ENCODE results near the gene RFTN1.
A peak's percentile ranks its signal among the peaks of the same experiment; 100 is the strongest.

Gene RFTN1

GRCh38 chr3:16481546-16481897 is 32.0 kb downstream of the RFTN1 start:
- TF ChIP-seq ZNF274 (IDR thresholded peaks at IDR 0.05; ENCODE audit: low read depth, low read length) = no peak
- H3K4me3 ChIP-seq (ENCODE audit: low read length) = peak overlapping the region; percentile 35; the same call in 1 of the 2 replicates

DNA sequence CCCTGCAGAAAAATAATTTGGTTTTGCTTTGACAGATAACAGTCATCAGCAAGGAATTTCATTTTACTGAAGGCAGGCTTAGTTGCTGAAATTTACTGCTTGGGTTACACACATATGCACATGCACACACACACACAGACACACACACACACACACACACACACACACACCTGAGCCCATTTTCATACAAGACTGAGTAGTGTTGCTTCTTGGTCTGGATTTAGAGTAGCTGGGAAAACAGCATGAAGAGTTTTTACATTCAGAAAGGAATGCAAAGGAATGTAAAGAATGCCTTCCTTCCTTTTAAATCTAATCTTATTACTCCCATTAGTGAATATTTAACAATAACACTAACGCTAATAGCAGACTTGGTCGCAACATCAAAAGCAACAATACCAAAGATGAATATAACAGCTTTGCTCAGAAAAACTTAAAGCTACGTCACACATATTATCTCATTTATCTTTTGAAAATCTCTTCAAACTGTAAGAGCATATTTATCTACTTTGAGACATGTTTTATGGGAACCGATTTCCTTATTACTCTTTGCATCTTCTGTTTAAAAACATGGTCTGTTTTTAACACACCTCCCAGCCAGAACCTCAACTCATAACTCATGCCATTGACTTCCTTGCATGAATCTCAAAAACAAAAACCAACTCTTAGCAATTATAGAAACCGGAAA is 32.5 kb downstream of the RFTN1 start:
- H3K4me3 ChIP-seq (ENCODE audit: low read length) = no peak overlapping the region
- no peak for TF ChIP-seq ZNF274 (IDR thresholded peaks at IDR 0.05; ENCODE audit: low read depth, low read length)

GRCh38 chr3:16478516-16478915 is 35.0 kb downstream of the RFTN1 start:
- H3K4me3 ChIP-seq (ENCODE audit: low read length) = no peak overlapping the region
- no peak for TF ChIP-seq ZNF274 (IDR thresholded peaks at IDR 0.05; ENCODE audit: low read depth, low read length)

DNA sequence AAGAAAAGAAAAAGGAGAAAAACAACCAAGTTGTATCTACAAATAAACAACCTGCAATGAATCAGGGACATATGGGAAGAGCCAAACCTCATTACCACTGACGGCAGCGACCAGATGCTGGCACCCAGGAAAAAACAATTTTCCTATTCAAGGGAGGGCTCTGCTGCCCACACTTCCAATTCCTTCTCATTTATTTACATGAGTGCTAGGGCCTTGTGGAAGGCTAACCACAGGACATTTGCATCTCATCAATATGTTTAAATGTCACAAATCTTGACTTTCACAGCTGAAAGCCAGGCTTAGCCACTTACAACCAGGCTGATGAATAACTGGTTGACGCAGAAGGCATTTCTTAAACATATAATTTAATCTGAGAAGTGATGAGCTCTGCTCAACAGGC is 36.0 kb downstream of the RFTN1 start:
- no peak overlapping the region for H3K4me3 ChIP-seq (ENCODE audit: low read length)
- no peak for TF ChIP-seq ZNF274 (IDR thresholded peaks at IDR 0.05; ENCODE audit: low read depth, low read length)

DNA sequence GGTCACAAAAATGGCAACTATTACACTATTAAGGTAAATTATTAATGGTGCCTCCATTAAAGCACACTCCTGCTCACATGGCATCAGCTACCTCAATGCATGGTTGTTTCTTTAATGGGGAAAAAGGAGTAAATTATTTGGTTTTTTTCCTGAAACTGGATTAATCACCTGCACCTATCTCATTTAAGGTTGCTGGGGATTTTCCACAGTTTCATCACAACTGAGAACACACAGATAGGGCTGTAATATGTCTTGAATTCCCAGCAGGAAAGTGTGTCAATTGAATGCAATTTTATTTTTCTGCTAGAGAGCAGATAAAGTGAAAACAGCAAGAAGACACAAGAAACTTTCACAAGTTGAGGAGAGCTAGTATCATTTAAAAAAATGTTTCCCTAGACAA is 36.4 kb downstream of the RFTN1 start:
- TF ChIP-seq ZNF274 (IDR thresholded peaks at IDR 0.05; ENCODE audit: low read depth, low read length) = no peak
- no peak overlapping the region for H3K4me3 ChIP-seq (ENCODE audit: low read length)

DNA sequence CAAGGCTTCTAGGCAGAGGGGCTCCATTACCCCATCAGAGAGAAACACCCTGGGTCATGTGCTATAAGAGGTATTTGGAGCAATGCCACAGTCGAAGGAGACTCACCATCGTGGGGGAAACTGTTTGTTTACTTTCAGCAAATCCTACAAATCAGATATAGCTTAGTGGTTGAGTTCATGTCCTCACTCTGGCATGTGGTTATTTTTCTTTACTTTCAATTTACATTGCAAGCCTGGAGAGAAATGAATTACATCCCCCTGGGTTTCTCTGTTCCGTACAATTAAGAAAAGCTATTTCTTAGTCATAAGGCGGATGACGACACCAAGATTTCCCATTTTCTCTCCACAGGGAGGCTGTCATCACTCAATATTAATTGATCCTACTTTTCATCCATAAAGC is 36.9 kb downstream of the RFTN1 start:
- no peak overlapping the region for H3K4me3 ChIP-seq (ENCODE audit: low read length)
- no peak for TF ChIP-seq ZNF274 (IDR thresholded peaks at IDR 0.05; ENCODE audit: low read depth, low read length)

GRCh38 chr3:16475766-16476165 is 37.7 kb downstream of the RFTN1 start:
- H3K4me3 ChIP-seq (ENCODE audit: low read length) = no peak overlapping the region
- TF ChIP-seq ZNF274 (IDR thresholded peaks at IDR 0.05; ENCODE audit: low read depth, low read length) = no peak

DNA sequence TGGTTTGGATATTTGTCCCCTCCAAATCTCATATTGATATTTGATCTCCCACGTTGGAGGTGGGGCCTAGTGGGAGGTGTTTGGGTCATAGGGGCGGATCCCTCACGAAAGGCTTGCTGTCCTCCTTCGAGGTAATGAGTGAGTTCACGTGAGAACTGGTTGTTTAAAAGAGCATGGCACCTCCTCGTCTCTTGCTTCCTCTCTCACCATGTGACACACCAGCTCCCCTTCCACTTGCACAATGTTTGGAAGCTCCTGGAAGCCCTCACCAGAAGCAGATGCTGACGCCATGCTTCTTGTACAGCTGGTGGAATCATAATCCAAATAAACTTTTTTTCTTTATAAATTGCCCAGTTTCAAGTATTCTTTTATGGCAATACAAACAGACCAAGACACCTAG is 38.6 kb downstream of the RFTN1 start:
- no peak overlapping the region for H3K4me3 ChIP-seq (ENCODE audit: low read length)
- no peak for TF ChIP-seq ZNF274 (IDR thresholded peaks at IDR 0.05; ENCODE audit: low read depth, low read length)

DNA sequence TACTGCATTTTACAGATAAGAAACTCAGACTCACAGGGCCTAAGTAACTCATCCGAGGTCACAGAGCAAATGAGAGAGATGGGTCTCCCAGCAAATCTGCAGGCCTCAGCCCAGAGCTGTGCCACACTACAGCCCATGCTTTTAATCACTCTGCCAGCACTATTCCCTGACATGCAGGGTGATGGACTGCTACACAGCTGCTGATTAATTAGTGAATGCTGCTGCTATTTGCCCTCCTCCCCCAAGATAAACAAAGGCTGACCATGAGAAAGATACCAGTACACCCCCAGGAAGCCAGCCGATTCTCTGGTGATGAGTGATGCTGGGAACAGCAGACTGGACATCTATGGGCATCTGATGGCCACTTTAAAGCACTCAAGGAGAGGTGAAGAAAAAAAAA is 39.3 kb downstream of the RFTN1 start:
- no peak for TF ChIP-seq ZNF274 (IDR thresholded peaks at IDR 0.05; ENCODE audit: low read depth, low read length)
- H3K4me3 ChIP-seq (ENCODE audit: low read length) = no peak overlapping the region

- no peak for TF ChIP-seq ZNF274 (IDR thresholded peaks at IDR 0.05; ENCODE audit: low read depth, low read length)
- no peak overlapping the region for H3K4me3 ChIP-seq (ENCODE audit: low read length)
Measured at GRCh38 chr3:16472593-16472992, 40.9 kb downstream of the RFTN1 start.

DNA sequence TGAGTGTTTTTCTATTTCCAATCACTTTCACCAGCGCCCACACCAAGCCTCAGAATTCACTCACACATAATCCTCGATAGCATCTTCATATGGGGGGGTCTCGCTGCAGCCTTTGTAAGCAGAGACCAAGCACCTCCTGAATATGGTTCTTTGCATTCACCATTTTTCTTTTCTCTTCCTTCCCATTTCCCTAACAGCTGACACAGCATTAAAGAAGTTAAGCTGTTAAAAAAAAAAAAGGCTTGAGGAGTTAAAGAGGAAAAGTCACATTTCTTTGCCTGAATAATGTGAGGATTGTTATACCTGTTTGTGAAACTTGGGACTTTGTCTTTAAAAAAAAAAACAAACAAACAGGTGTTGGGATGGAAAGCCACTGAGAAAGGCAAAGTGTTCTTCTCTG is 41.6 kb downstream of the RFTN1 start:
- TF ChIP-seq ZNF274 (IDR thresholded peaks at IDR 0.05; ENCODE audit: low read depth, low read length) = no peak
- H3K4me3 ChIP-seq (ENCODE audit: low read length) = no peak overlapping the region

DNA sequence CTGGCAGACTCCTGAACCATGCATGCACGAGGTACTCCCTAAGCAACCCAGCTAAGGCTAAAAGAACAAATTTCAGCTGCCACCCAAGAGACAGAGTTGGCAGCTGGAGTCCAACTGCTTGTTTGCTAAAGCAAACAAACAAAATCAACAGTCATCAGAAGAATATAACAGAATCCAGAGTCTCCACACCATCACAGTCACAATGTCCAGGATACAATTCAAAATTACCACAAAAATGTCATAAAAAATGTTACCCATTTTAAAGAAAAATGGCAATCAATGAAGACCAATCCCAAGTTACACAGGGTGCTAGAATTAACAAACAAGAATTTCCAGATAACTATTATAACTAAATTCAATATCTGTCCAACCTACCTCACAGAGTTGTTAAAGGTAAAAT is 42.9 kb downstream of the RFTN1 start:
- TF ChIP-seq ZNF274 (IDR thresholded peaks at IDR 0.05; ENCODE audit: low read depth, low read length) = no peak
- no peak overlapping the region for H3K4me3 ChIP-seq (ENCODE audit: low read length)

- no peak for TF ChIP-seq ZNF274 (IDR thresholded peaks at IDR 0.05; ENCODE audit: low read depth, low read length)
Measured at GRCh38 chr3:16468336-16469098, 45.0 kb downstream of the RFTN1 start.

DNA sequence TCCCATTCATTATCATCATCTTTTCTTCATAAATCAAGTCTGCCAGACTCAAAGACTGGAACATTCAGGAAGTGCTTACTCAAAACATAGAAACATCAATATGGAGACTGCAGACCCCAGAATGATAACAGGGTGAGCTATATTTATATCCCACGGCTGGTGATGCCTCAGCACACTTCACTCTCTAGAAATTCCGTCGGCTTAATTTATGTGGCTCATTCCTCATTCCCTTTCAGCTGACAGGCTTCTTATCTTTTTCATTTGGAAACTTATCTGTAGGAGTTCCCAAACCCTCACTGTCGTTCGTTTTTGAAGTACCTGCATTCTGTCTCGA is 45.5 kb downstream of the RFTN1 start:
- no peak for TF ChIP-seq ZNF274 (IDR thresholded peaks at IDR 0.05; ENCODE audit: low read depth, low read length)
- peak overlapping the region; percentile 19; the same call in 1 of the 2 replicates for H3K4me3 ChIP-seq (ENCODE audit: low read length)

More at GRCh38 chr3:16468336-16469098, 45.0 kb downstream of the RFTN1 start:
- peak overlapping the region; percentile 19; the same call in 1 of the 2 replicates for H3K4me3 ChIP-seq (ENCODE audit: low read length)

DNA sequence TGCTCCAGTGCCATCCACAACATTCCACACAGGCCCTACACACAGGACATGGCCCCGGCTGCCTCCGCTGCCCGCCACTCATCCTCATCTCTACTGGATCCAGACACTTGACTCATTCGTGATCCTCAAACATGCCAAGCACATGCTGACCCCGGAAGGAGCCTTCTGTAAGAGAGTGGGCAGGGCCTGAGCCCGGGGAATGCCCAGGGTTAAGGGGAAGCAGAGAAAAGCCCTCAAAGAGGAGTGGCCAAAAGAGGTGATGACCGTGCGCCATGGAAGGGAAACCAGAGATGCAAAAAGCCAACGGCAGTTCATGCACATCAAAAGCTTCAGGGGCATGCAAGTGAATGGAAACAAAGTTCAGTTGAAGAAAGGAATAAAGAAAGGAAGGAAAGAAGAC is 46.1 kb downstream of the RFTN1 start:
- no peak for TF ChIP-seq ZNF274 (IDR thresholded peaks at IDR 0.05; ENCODE audit: low read depth, low read length)
- H3K4me3 ChIP-seq (ENCODE audit: low read length) = no peak overlapping the region

All from GM08714 (cell line).